Nephron progenitor cell (in vitro differentiated cells): Measurements from ENCODE around the gene PCBP3.
"Not testable (repeated sequence)": the region's sequence is repeated elsewhere in the genome, so short reads cannot be mapped to it uniquely, and the experiment has no call there.

ENCODE experiments used
- DNase-seq: peaks from one replicate; pipeline ENCODE4 v3.0.0; 2021
- H3K27ac Mint-ChIP-seq: 2 replicates; pipeline ENCODE4 v1.8.0; 2021; ENCODE audit warnings: mild to moderate bottlenecking, moderate library complexity, mixed read lengths
- H3K27me3 Mint-ChIP-seq: 2 replicates; pipeline ENCODE4 v1.8.0; 2021; ENCODE audit warnings: mild to moderate bottlenecking, low read depth, mixed read lengths; ENCODE audit not compliant: poor library complexity
- H3K36me3 Mint-ChIP-seq: 2 replicates; pipeline ENCODE4 v1.8.0; 2021; ENCODE audit warnings: low read depth, mixed read lengths
- H3K4me1 Mint-ChIP-seq: 2 replicates; pipeline ENCODE4 v1.8.0; 2021; ENCODE audit warnings: mixed read lengths
- H3K4me3 Mint-ChIP-seq: 2 replicates; pipeline ENCODE4 v1.8.0; 2021; ENCODE audit warnings: mild to moderate bottlenecking, moderate library complexity, mixed read lengths
- H3K9me3 Mint-ChIP-seq: 2 replicates; pipeline ENCODE4 v1.8.0; 2021; ENCODE audit warnings: mild to moderate bottlenecking, moderate library complexity, mixed read lengths
- CTCF ChIP-seq: fragments of 200-600 bp; sonication (generic); IDR thresholded peaks from 2 replicates; pipeline ENCODE4 v1.5.0; 2021; ENCODE audit warnings: antibody characterized with exemption

The PCBP3 gene

GRCh38 chr21:45847870-45848269 lies 204.3 kb downstream of the PCBP3 start:
- Mint-ChIP-seq H3K4me3 (no peak overlapping the region), H3K27me3 (peaks cover 6% of the 10 kb centered on the region), H3K36me3 (no peaks in the 10 kb centered on the region), H3K27ac (no peak overlapping the region), H3K9me3 (peaks cover 5% of the 10 kb centered on the region), H3K4me1 (peaks cover 28% of the 10 kb centered on the region)
- no peak for TF ChIP-seq CTCF
- DNase-seq, result no peak

DNA sequence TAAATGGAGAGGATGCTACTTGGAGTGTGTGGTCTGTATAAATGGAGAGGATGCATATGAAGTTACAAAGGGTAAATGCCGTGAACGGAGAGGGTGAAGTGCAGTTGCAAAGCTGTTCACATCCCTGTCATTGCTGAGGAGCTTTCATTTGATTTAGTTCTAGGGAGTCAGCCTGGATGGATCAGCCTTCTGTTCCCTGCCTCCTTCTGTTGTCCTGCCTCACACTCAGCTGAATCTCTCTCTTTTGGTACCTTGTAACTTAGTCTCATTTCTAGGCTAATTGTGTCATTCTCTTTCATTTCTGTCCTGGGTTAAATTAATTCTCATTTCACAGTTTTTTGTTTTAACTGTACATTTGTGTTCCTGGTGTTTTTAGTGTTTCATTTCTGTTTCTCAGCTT lies 204.8 kb downstream of the PCBP3 start:
- Mint-ChIP-seq H3K4me1 (peaks cover 32% of the 10 kb centered on the region), H3K9me3 (peaks cover 5% of the 10 kb centered on the region), H3K27me3 (peaks cover 4% of the 10 kb centered on the region), H3K36me3 (no peaks in the 10 kb centered on the region), H3K4me3 (no peak overlapping the region), H3K27ac (no peak overlapping the region)
- no peak for DNase-seq
- TF ChIP-seq CTCF, result no peak

DNA sequence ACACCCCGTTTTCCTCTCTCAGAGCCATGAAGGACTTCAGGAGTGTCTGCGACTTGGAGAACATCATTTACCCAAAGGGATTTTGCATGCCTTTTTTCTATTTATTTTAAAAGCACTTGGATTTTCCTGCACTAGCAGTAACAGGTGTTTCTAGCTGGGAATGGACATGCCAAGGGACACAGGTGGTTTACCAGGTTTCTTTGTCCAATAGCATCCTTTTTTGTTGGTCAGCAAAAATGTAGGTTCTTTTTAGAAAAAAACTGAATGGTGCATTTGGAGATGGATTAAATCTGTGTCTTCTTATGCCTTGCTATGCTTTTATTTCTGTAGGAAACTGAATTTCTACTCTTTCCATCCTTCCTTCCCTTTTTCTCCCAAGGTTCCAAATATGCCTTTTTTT lies 205.3 kb downstream of the PCBP3 start:
- Mint-ChIP-seq H3K27ac (no peak overlapping the region), H3K36me3 (no peaks in the 10 kb centered on the region), H3K4me3 (no peak overlapping the region), H3K9me3 (peaks cover 5% of the 10 kb centered on the region), H3K4me1 (peaks cover 36% of the 10 kb centered on the region), H3K27me3 (peaks cover 4% of the 10 kb centered on the region)
- DNase-seq, result no peak
- TF ChIP-seq CTCF, result no peak

- no peak overlapping the region for H3K4me3 Mint-ChIP-seq
- H3K4me1 Mint-ChIP-seq, result peaks cover 45% of the 10 kb centered on the region
- H3K27ac Mint-ChIP-seq, result no peak overlapping the region
- peaks cover 5% of the 10 kb centered on the region for H3K9me3 Mint-ChIP-seq
- H3K27me3 Mint-ChIP-seq, result peaks cover 4% of the 10 kb centered on the region
- no peaks in the 10 kb centered on the region for H3K36me3 Mint-ChIP-seq
- no peak for DNase-seq
- TF ChIP-seq CTCF, result no peak
Observed at GRCh38 chr21:45849651-45850050, 206.1 kb downstream of the PCBP3 start.

DNA sequence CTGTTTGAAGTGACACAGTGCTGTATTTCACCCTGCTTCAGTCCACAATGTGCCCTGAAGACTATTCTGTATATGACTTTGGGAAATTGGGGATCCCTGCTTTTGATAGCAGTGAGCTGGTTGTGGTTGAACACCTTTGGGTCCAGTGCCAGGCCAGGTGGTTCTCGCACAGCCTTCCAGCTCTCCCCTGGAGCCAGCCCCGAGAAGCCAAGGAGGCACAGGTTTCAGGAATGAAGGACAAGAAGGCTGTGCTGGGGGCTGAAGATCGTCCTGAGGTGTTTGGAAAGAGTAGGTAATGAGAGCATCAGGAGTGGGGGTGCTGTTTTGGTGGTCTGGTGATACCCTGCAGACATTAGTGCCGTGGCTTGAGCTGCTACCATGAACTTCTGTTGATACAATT lies 206.7 kb downstream of the PCBP3 start:
- TF ChIP-seq CTCF, result no peak
- H3K4me3 Mint-ChIP-seq, result no peak overlapping the region
- H3K27me3 Mint-ChIP-seq, result peaks cover 4% of the 10 kb centered on the region
- no peaks in the 10 kb centered on the region for H3K36me3 Mint-ChIP-seq
- DNase-seq, result no peak
- H3K4me1 Mint-ChIP-seq, result peaks cover 50% of the 10 kb centered on the region
- peaks cover 5% of the 10 kb centered on the region for H3K9me3 Mint-ChIP-seq
- H3K27ac Mint-ChIP-seq, result no peak overlapping the region

DNA sequence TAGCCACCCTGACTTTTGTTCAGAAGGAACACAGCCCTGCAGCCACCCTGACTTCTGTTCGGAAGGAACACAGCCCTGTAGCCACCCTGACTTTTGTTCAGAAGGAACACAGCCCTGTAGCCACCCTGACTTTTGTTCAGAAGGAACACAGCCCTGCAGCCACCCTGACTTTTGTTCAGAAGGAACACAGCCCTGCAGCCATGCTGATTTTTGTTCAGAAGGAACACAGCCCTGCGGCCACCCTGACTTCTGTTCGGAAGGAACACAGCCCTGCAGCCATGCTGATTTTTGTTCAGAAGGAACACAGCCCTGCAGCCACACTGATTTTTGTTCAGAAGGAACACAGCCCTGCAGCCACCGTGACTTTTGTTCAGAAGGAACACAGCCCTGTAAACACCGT lies 208.9 kb downstream of the PCBP3 start:
- not testable (repeated sequence) for H3K27me3 Mint-ChIP-seq, H3K36me3 Mint-ChIP-seq, DNase-seq, H3K9me3 Mint-ChIP-seq, H3K27ac Mint-ChIP-seq, H3K4me3 Mint-ChIP-seq
- peaks cover 41% of the 10 kb centered on the region for H3K4me1 Mint-ChIP-seq
